Naive thymus-derived CD4-positive, alpha-beta T cell (primary cell): ENCODE data around the gene LYPD5. TPM values are rescaled to one million over a fixed set of nuclear protein-coding genes. Genes with fewer than 3 reads are reported as not detected.
A peak's percentile ranks its signal among the peaks of the same experiment; 100 is the strongest.
"Not testable (repeated sequence)": the region's sequence is repeated elsewhere in the genome, so short reads cannot be mapped to it uniquely, and the experiment has no call there.

Experiments
- ATAC-seq: fragments of 150-1000 bp; cut with Tn5 transposase; 2 replicates; pipeline ENCODE4 v1.10.0; 2021; ENCODE audit warnings: mild to moderate bottlenecking, moderate library complexity
- CTCF ChIA-PET: fragments of 350-600 bp; sonication (Branson Sonifier 250); formaldehyde crosslinking; loops from one replicate; lab custom pipeline; 2021; ENCODE audit warnings: antibody characterized with exemption; lab: Charles Lee
- POLR2A ChIA-PET: fragments of 350-600 bp; sonication (Branson Sonifier 250); formaldehyde crosslinking; loops from one replicate; lab custom pipeline; 2021; ENCODE audit warnings: antibody characterized with exemption, inconsistent platforms; lab: Charles Lee
- DNase-seq, 9 donors: peaks; one replicate each; pipeline versions ENCODE4 v3.0.0 to v3.0.0-alpha.2; 2020 to 2022; ENCODE audit warnings: mixed read lengths in 1 of 9
- H3K27ac ChIP-seq: one replicate; pipeline ENCODE4 v1.7.0; 2013; ENCODE audit warnings: mild to moderate bottlenecking, low read depth, low read length, moderate library complexity
- H3K27me3 ChIP-seq, 2 donors: one replicate each; pipeline ENCODE4 v1.7.0; 2013; ENCODE audit warnings: low read length in 2 of 2, mild to moderate bottlenecking in 2 of 2, moderate library complexity in 2 of 2; ENCODE audit not compliant: control insufficient read depth in 2 of 2, insufficient read depth in 2 of 2
- H3K36me3 ChIP-seq, 3 experiments: 1 replicate in 2 of 3; 2 replicates in 1 of 3; pipeline ENCODE4 v1.7.0; 2013; ENCODE audit warnings: low read length in 3 of 3, mild to moderate bottlenecking in 3 of 3, moderate library complexity in 1 of 3; ENCODE audit not compliant: insufficient read depth in 3 of 3, control insufficient read depth in 2 of 3
- H3K4me1 ChIP-seq, 2 donors: one replicate each; pipeline ENCODE4 v1.7.0; 2013; ENCODE audit warnings: low read length in 2 of 2, mild to moderate bottlenecking in 2 of 2, moderate library complexity in 1 of 2; ENCODE audit not compliant: control insufficient read depth in 2 of 2, insufficient read depth in 2 of 2
- H3K4me3 ChIP-seq: 2 replicates; pipeline ENCODE4 v1.7.0; 2013; ENCODE audit warnings: mild to moderate bottlenecking, low read length
- H3K9me3 ChIP-seq, 3 experiments: 1 replicate in 2 of 3; 2 replicates in 1 of 3; pipeline ENCODE4 v1.7.0; 2013; ENCODE audit warnings: low read length in 3 of 3; ENCODE audit not compliant: control insufficient read depth in 2 of 3
- H3K27ac Mint-ChIP-seq, 9 donors: one replicate each; pipeline ENCODE4 v1.8.0; 2020 to 2022; ENCODE audit warnings: mixed read lengths in 9 of 9, mild to moderate bottlenecking in 8 of 9, moderate library complexity in 5 of 9, inconsistent platforms in 2 of 9
- H3K27me3 Mint-ChIP-seq, 5 donors: one replicate each; pipeline ENCODE4 v1.8.0; 2021 to 2022; ENCODE audit warnings: mixed read lengths in 5 of 5, mild to moderate bottlenecking in 1 of 5
- H3K36me3 Mint-ChIP-seq, 5 donors: one replicate each; pipeline ENCODE4 v1.8.0; 2020 to 2022; ENCODE audit warnings: mixed read lengths in 5 of 5, mild to moderate bottlenecking in 3 of 5, inconsistent platforms in 1 of 5
- H3K4me1 Mint-ChIP-seq, 7 donors: one replicate each; pipeline ENCODE4 v1.8.0; 2020 to 2022; ENCODE audit warnings: mixed read lengths in 7 of 7, mild to moderate bottlenecking in 3 of 7, inconsistent platforms in 1 of 7
- H3K4me3 Mint-ChIP-seq, 10 donors: one replicate each; pipeline ENCODE4 v1.8.0; 2020 to 2022; ENCODE audit warnings: mild to moderate bottlenecking in 10 of 10, mixed read lengths in 10 of 10, moderate library complexity in 6 of 10, inconsistent platforms in 2 of 10
- H3K9me3 Mint-ChIP-seq, 11 donors: one replicate each; pipeline ENCODE4 v1.8.0; 2020 to 2022; ENCODE audit warnings: mixed read lengths in 11 of 11, mild to moderate bottlenecking in 4 of 11, inconsistent platforms in 1 of 11, moderate library complexity in 1 of 11
- intact Hi-C, 2 donors: fragments of 100-400 bp; cut with micrococcal nuclease; formaldehyde crosslinking; loops; one replicate each; pipeline ENCODE4 v1.15.1; 2023
- polyA plus RNA-seq, 2 donors: library from polyadenylated mRNA; unstranded; fragments of 300-500 nt; fragmentation: Illumina TruSeq; gene quantifications; one replicate each; pipeline ENCODE4 v1.2.3, GENCODE V29; 2021
- total RNA-seq, 6 experiments: library from RNA in 5 of 6; stranded (reverse) in 5 of 6; gene quantifications; 1 replicate in 5 of 6; 2 replicates in 1 of 6; pipeline ENCODE4 v1.2.3 and lab custom pipeline; 2021 to 2026

The LYPD5 gene
- total and polyA plus RNA-seq, 7 experiments from 2014 or later = 0.19 to 0.89 (median 0.44) TPM; not detected in 1

GRCh38 chr19:43826787-43827754, 24.8 kb upstream of the LYPD5 start, which contains the start of gene ZNF283:
ZNF283 (plus strand) TSS chr19:43827321; CDS start chr19:43833505, 6,184 bp downstream.
- H3K36me3 Mint-ChIP-seq = peaks cover 5 to 40% (median 33%) of the 10 kb centered on the region in 5 donors
- peak within 1 kb of the TSS; percentile 76 to 93 (median 90) for H3K4me3 Mint-ChIP-seq
- H3K4me1 Mint-ChIP-seq = peaks cover 16 to 25% (median 21%) of the 10 kb centered on the region in 7 donors
- H3K27me3 Mint-ChIP-seq = peaks cover 1 to 16% (median 9%) of the 10 kb centered on the region in 5 donors
- Histone ChIP-seq H3K27me3 (no peaks in the 10 kb centered on the region), H3K9me3 (no peaks in the 10 kb centered on the region), H3K27ac (peak within 1 kb of the TSS; percentile 66), H3K36me3 (peaks cover 0 to 11% (median 0%) of the 10 kb centered on the region in 3 experiments), H3K4me1 (peaks cover 4 to 12% of the 10 kb centered on the region in 2 donors), H3K4me3 (peak within 1 kb of the TSS; percentile 77)
- ChIA-PET CTCF (interaction anchor here (0.6 kb wide), 1 partner anchor 10 kb away, joined by 3 read pairs; no protein-coding TSS in a partner anchor), POLR2A (no interaction called here)
- H3K9me3 Mint-ChIP-seq = peaks cover 0 to 28% (median 5%) of the 10 kb centered on the region in 11 donors
- ATAC-seq = peak; percentile 99
- intact Hi-C loops = loop anchor here (1.0 to 10.0 kb wide), 11 partner anchors 74 to 673 kb away; partner anchors contain the start of genes ZNF230 (in 2 of the 2), ZNF45 (in 2 of the 2), ZNF180 (in 1 of the 2) and ZNF222 (in 1 of the 2)
- peak within 1 kb of the TSS; percentile 49 to 86 (median 77) for H3K27ac Mint-ChIP-seq
- peak; percentile 60 to 78 (median 74) for DNase-seq

- H3K4me1 ChIP-seq = peaks cover 6 to 12% of the 10 kb centered on the region in 2 donors
- H3K36me3 ChIP-seq, CTCF ChIA-PET, H3K4me3 ChIP-seq, DNase-seq, H3K27ac Mint-ChIP-seq, POLR2A ChIA-PET, ATAC-seq, H3K27ac ChIP-seq, H3K27me3 ChIP-seq, H3K9me3 ChIP-seq: not testable (repeated sequence)
- Mint-ChIP-seq H3K27me3 (peaks cover 19 to 34% (median 25%) of the 10 kb centered on the region in 5 donors), H3K9me3 (peaks cover 0 to 35% (median 0%) of the 10 kb centered on the region in 11 donors), H3K4me1 (peaks cover 24 to 36% (median 31%) of the 10 kb centered on the region in 7 donors), H3K4me3 (peak overlapping the region in 2 of 10 donors; percentile 11 to 12), H3K36me3 (peaks cover 0 to 31% (median 13%) of the 10 kb centered on the region in 5 donors)
- intact Hi-C loops = loop anchor here in 1 of 2 donors (10.0 kb wide), 1 partner anchor 380 kb away; no protein-coding TSS in a partner anchor
Measured at GRCh38 chr19:43824572-43824971, 22.3 kb upstream of the LYPD5 start.

- H3K27me3 ChIP-seq, CTCF ChIA-PET, H3K27ac ChIP-seq, POLR2A ChIA-PET, ATAC-seq, H3K4me3 ChIP-seq, H3K27ac Mint-ChIP-seq, DNase-seq, H3K36me3 ChIP-seq, H3K9me3 ChIP-seq: not testable (repeated sequence)
- peaks cover 23 to 39% (median 27%) of the 10 kb centered on the region in 5 donors for H3K27me3 Mint-ChIP-seq
- intact Hi-C loops = loop anchor here in 1 of 2 donors (10.0 kb wide), 1 partner anchor 381 kb away; no protein-coding TSS in a partner anchor
- H3K4me1 Mint-ChIP-seq = peaks cover 22 to 36% (median 31%) of the 10 kb centered on the region in 7 donors
- peaks cover 0 to 26% (median 8%) of the 10 kb centered on the region in 5 donors for H3K36me3 Mint-ChIP-seq
- peaks cover 6 to 12% of the 10 kb centered on the region in 2 donors for H3K4me1 ChIP-seq
- peak overlapping the region in 1 of 10 donors; percentile 46 for H3K4me3 Mint-ChIP-seq
- peaks cover 0 to 35% (median 0%) of the 10 kb centered on the region in 11 donors for H3K9me3 Mint-ChIP-seq
Measured at GRCh38 chr19:43823856-43824255, 21.6 kb upstream of the LYPD5 start.

GRCh38 chr19:43820884-43821215, 18.6 kb upstream of the LYPD5 start:
- no peaks in the 10 kb centered on the region for H3K27me3 ChIP-seq
- Mint-ChIP-seq H3K36me3 (peaks cover 0 to 15% (median 4%) of the 10 kb centered on the region in 5 donors), H3K27me3 (peaks cover 23 to 52% (median 36%) of the 10 kb centered on the region in 5 donors), H3K27ac (peak overlapping the region in 1 of 9 donors; percentile 51), H3K4me3 (peak overlapping the region; percentile 85 to 98 (median 88)), H3K4me1 (peaks cover 6 to 13% (median 11%) of the 10 kb centered on the region in 7 donors), H3K9me3 (peaks cover 0 to 37% (median 0%) of the 10 kb centered on the region in 11 donors)
- ChIA-PET CTCF (interaction anchor here (0.8 kb wide), 1 partner anchor 93 kb away, joined by 3 read pairs; no protein-coding TSS in a partner anchor), POLR2A (no interaction called here)
- DNase-seq = no peak
- peaks cover 0 to 3% of the 10 kb centered on the region in 2 donors for H3K4me1 ChIP-seq
- intact Hi-C loops = loop anchor here in 1 of 2 donors (10.0 kb wide), 1 partner anchor 384 kb away; no protein-coding TSS in a partner anchor
- no peak overlapping the region for H3K27ac ChIP-seq
- peak overlapping the region; percentile 46 for H3K4me3 ChIP-seq
- ATAC-seq = peak; percentile 4
- H3K36me3 ChIP-seq = no peaks in the 10 kb centered on the region
- H3K9me3 ChIP-seq = no peaks in the 10 kb centered on the region

- ChIA-PET POLR2A (no interaction called here), CTCF (interaction anchor here (0.8 kb wide), 1 partner anchor 94 kb away, joined by 3 read pairs; no protein-coding TSS in a partner anchor)
- Mint-ChIP-seq H3K4me1 (peaks cover 6 to 12% (median 10%) of the 10 kb centered on the region in 7 donors), H3K27me3 (peaks cover 23 to 52% (median 36%) of the 10 kb centered on the region in 5 donors), H3K36me3 (peaks cover 0 to 14% (median 4%) of the 10 kb centered on the region in 5 donors), H3K27ac (peak overlapping the region in 5 of 9 donors; percentile 44 to 65 (median 56)), H3K9me3 (peaks cover 0 to 36% (median 0%) of the 10 kb centered on the region in 11 donors), H3K4me3 (peak overlapping the region; percentile 85 to 98 (median 88))
- intact Hi-C loops = loop anchor here in 1 of 2 donors (10.0 kb wide), 1 partner anchor 385 kb away; no protein-coding TSS in a partner anchor
- peak in 3 of 9 donors; percentile 16 to 26 (median 18) for DNase-seq
- no peaks in the 10 kb centered on the region for H3K9me3 ChIP-seq
- H3K27me3 ChIP-seq = no peaks in the 10 kb centered on the region
- peaks cover 0 to 3% of the 10 kb centered on the region in 2 donors for H3K4me1 ChIP-seq
- H3K36me3 ChIP-seq = no peaks in the 10 kb centered on the region
- H3K27ac ChIP-seq = no peak overlapping the region
- H3K4me3 ChIP-seq = peak overlapping the region; percentile 46
- peak; percentile 58 for ATAC-seq
Measured at GRCh38 chr19:43820098-43820883, 18.0 kb upstream of the LYPD5 start.
